RCC 7860 (cell line): Measurements from ENCODE around the gene TRA2A.
"Not testable (repeated sequence)": the region's sequence is repeated elsewhere in the genome, so short reads cannot be mapped to it uniquely, and the experiment has no call there.

Experiments used
- DNase-seq: peaks from one replicate; pipeline ENCODE4 v3.0.0-alpha.2; 2015; ENCODE audit warnings: low spot score
- FAIRE-seq: peaks from 2 replicates; lab custom pipeline; 2012; peaks lifted over from hg19 to GRCh38; lab: Jason Lieb, UNC

TRA2A gene

GRCh38 chr7:23531794-23532489, at the start of gene TRA2A:
TRA2A (minus strand) TSS chr7:23531981; CDS start chr7:23531824, 157 bp downstream.
- FAIRE-seq (peak; percentile 86), DNase-seq (peak; percentile 89)

GRCh38 chr7:23570592-23571200, 38.9 kb upstream of the TRA2A start:
- peak; percentile 68 for FAIRE-seq
- DNase-seq: peak; percentile 66

GRCh38 chr7:23558303-23558702, 26.5 kb upstream of the TRA2A start:
- peak; percentile 74 for FAIRE-seq
- no peak for DNase-seq

- FAIRE-seq: no peak
Observed at GRCh38 chr7:23547662-23548061, 15.9 kb upstream of the TRA2A start.

GRCh38 chr7:23546897-23547572, 15.3 kb upstream of the TRA2A start:
- FAIRE-seq (peak; percentile 92), DNase-seq (peak; percentile 84)

More at GRCh38 chr7:23547662-23548061, 15.9 kb upstream of the TRA2A start:
- DNase-seq: no peak

GRCh38 chr7:23545493-23545892, 13.7 kb upstream of the TRA2A start:
- DNase-seq (no peak), FAIRE-seq (no peak)

GRCh38 chr7:23544913-23545354, 13.2 kb upstream of the TRA2A start:
- FAIRE-seq: peak; percentile 64
- DNase-seq: peak; percentile 47

- FAIRE-seq: no peak
- DNase-seq: no peak
Observed at GRCh38 chr7:23542752-23543151, 11.0 kb upstream of the TRA2A start.

- no peak for DNase-seq
- FAIRE-seq: no peak
Observed at GRCh38 chr7:23539494-23539907, 7.7 kb upstream of the TRA2A start.

- no peak for DNase-seq
- FAIRE-seq: no peak
Observed at GRCh38 chr7:23538301-23538700, 6.5 kb upstream of the TRA2A start.

- FAIRE-seq (no peak), DNase-seq (no peak)
Observed at GRCh38 chr7:23533238-23533604, 1.4 kb upstream of the TRA2A start.

- FAIRE-seq (no peak), DNase-seq (no peak)
Observed at GRCh38 chr7:23532490-23533237, 883 bp upstream of the TRA2A start.

- peak; percentile 34 for DNase-seq
- no peak for FAIRE-seq
Observed at GRCh38 chr7:23531050-23531793, 559 bp downstream of the TRA2A start.

GRCh38 chr7:23530405-23530804, 1.4 kb downstream of the TRA2A start:
- FAIRE-seq (no peak), DNase-seq (peak; percentile 47)

GRCh38 chr7:23529262-23529859, 2.4 kb downstream of the TRA2A start:
- DNase-seq (no peak), FAIRE-seq (no peak)

GRCh38 chr7:23525611-23526010, 6.2 kb downstream of the TRA2A start:
- FAIRE-seq, DNase-seq: not testable (repeated sequence)

GRCh38 chr7:23524473-23524872, 7.3 kb downstream of the TRA2A start:
- FAIRE-seq: no peak

GRCh38 chr7:23523486-23524075, 8.2 kb downstream of the TRA2A start:
- no peak for DNase-seq
- no peak for FAIRE-seq

More at GRCh38 chr7:23524473-23524872, 7.3 kb downstream of the TRA2A start:
- DNase-seq: no peak

- DNase-seq (no peak), FAIRE-seq (no peak)
Observed at GRCh38 chr7:23520582-23520981, 11.2 kb downstream of the TRA2A start.

- DNase-seq: no peak
- FAIRE-seq: no peak
Observed at GRCh38 chr7:23514755-23515154, 17.0 kb downstream of the TRA2A start.
